Activated naive CD4-positive, alpha-beta T cell treated with anti-CD3 and anti-CD28 coated beads, Interleukin-2, amount 50 U/mL, for 16 hours (primary cell): Measurements from ENCODE around the gene CCNK.

Source experiments
- DNase-seq: peaks from one replicate; pipeline ENCODE4 v3.0.0-alpha.2; 2020

The CCNK gene

GRCh38 chr14:99538733-99539132, 57.5 kb downstream of the CCNK start:
- no peak for DNase-seq

- DNase-seq, result no peak
These were observed 58.3 kb downstream of the CCNK start for GRCh38 chr14:99539491-99539890.

GRCh38 chr14:99540196-99541032, 59.2 kb downstream of the CCNK start:
- DNase-seq, result no peak

- no peak for DNase-seq
These were observed 60.0 kb downstream of the CCNK start for GRCh38 chr14:99541211-99541610.

- no peak for DNase-seq
These were observed 60.7 kb downstream of the CCNK start for GRCh38 chr14:99541677-99542470.

- DNase-seq, result no peak
These were observed 61.4 kb downstream of the CCNK start for GRCh38 chr14:99542566-99542965.

- DNase-seq, result no peak
These were observed 62.2 kb downstream of the CCNK start for GRCh38 chr14:99543370-99543769.

- DNase-seq, result no peak
These were observed 62.8 kb downstream of the CCNK start for GRCh38 chr14:99543985-99544384.

GRCh38 chr14:99544991-99545390, 63.8 kb downstream of the CCNK start:
- DNase-seq, result no peak

GRCh38 chr14:99545586-99545985, 64.4 kb downstream of the CCNK start:
- DNase-seq, result no peak

- DNase-seq, result no peak
These were observed 65.1 kb downstream of the CCNK start for GRCh38 chr14:99546234-99546879.

GRCh38 chr14:99548255-99548654, 67.0 kb downstream of the CCNK start:
- no peak for DNase-seq

- DNase-seq, result no peak
These were observed 67.8 kb downstream of the CCNK start for GRCh38 chr14:99548871-99549515.

GRCh38 chr14:99549684-99550083, 68.5 kb downstream of the CCNK start:
- no peak for DNase-seq

- DNase-seq, result no peak
These were observed 69.3 kb downstream of the CCNK start for GRCh38 chr14:99550387-99550992.

GRCh38 chr14:99551034-99551922, 70.1 kb downstream of the CCNK start:
- DNase-seq, result no peak

GRCh38 chr14:99552021-99552553, 70.9 kb downstream of the CCNK start:
- DNase-seq, result no peak

- no peak for DNase-seq
These were observed 71.5 kb downstream of the CCNK start for GRCh38 chr14:99552572-99553216.

GRCh38 chr14:99554184-99554583, 73.0 kb downstream of the CCNK start:
- DNase-seq, result no peak

GRCh38 chr14:99554757-99555531, 73.7 kb downstream of the CCNK start:
- no peak for DNase-seq
